Gastrocnemius medialis (tissue), 4 donors: ENCODE measurements around the gene PITPNM2.

ENCODE experiments used
- POLR2A ChIP-seq, 2 donors: fragments of 450-650 bp; IDR thresholded peaks; one replicate each; pipeline ENCODE4 v1.6.1; 2017; ENCODE audit warnings: antibody characterized with exemption in 2 of 2, mild to moderate bottlenecking in 2 of 2, moderate library complexity in 2 of 2
- TF ChIP-seq, protein P1 (sequence below), 5 experiments: fragments of 450-650 bp in 3 of 5; fragments of 200-600 bp in 2 of 5; sonication (generic) in 2 of 5; IDR thresholded peaks in 4 of 5; conservative IDR thresholded peaks in 1 of 5; 1 replicate in 4 of 5; 2 replicates in 1 of 5; pipeline ENCODE4 v1.5.1; 2016 to 2019; ENCODE audit warnings: antibody characterized with exemption in 5 of 5, mild to moderate bottlenecking in 3 of 5, moderate library complexity in 3 of 5

DNA sequence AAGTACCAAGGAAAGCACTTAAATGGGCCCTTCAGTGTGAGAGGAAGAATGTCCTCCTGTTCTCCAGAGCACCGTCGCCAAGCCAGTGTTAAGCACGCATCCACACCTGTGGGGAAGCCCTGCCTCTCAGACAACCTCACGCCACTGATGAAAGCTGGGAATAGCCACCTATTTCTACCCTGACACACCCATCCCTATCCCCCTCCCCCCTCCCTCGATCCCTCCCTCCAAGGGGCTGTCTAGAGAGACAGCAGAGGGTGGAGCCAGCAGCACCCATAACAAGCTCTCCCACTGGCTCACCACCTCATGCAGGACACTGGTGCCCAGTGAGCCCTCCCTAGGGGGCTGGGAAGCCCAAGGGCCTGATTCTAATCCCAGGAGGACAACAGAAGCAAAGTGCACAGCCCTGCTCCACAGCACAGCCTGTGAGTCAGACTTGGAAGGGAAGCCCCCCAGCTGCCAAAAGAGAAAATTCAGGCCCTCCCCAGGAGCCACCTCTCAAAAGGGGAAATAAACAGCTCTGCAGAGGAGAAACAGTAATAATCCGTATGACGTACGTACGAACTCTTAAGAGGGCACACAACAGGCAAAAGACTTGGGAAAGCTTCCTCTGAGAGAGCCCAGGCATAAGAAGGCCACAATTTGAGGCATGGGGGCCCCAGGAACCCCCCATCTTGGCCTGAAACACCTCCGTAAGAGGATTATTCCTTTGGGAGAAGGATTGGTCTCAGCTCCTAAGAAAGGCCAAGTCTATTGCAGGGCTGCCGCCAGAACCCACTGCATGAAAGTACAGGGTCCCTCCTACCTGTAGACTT is 7.8 kb downstream of the PITPNM2 start:
- TF ChIP-seq, protein P1, sequence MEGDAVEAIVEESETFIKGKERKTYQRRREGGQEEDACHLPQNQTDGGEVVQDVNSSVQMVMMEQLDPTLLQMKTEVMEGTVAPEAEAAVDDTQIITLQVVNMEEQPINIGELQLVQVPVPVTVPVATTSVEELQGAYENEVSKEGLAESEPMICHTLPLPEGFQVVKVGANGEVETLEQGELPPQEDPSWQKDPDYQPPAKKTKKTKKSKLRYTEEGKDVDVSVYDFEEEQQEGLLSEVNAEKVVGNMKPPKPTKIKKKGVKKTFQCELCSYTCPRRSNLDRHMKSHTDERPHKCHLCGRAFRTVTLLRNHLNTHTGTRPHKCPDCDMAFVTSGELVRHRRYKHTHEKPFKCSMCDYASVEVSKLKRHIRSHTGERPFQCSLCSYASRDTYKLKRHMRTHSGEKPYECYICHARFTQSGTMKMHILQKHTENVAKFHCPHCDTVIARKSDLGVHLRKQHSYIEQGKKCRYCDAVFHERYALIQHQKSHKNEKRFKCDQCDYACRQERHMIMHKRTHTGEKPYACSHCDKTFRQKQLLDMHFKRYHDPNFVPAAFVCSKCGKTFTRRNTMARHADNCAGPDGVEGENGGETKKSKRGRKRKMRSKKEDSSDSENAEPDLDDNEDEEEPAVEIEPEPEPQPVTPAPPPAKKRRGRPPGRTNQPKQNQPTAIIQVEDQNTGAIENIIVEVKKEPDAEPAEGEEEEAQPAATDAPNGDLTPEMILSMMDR (IDR thresholded peaks at IDR 0.05 in 4 of 5, conservative IDR thresholded peaks at IDR 0.05 in 1 of 5), result no peak
- no peak for TF ChIP-seq POLR2A (IDR thresholded peaks at IDR 0.05)
